ENCODE data around the gene TCOF1.

GRCh38 chr5:150384701-150385100, 27.2 kb downstream of the TCOF1 start:
- TF ChIP-seq CTCF (IDR thresholded peaks at IDR 0.05) (no peak), ZFX (IDR thresholded peaks at IDR 0.05; ENCODE audit: borderline replicate concordance) (no peak)
